Fibroblast of skin of right quadriceps (primary cell): Measurements from ENCODE around the gene LSM14B.
"Not testable (repeated sequence)": the region's sequence is repeated elsewhere in the genome, so short reads cannot be mapped to it uniquely, and the experiment has no call there.

Source experiments
- DNase-seq: peaks from one replicate; pipeline ENCODE4 v3.0.0-alpha.2; 2013

LSM14B gene

GRCh38 chr20:62147528-62147927, 25.3 kb downstream of the LSM14B start:
- DNase-seq = no peak

- DNase-seq = not testable (repeated sequence)
These were observed 26.1 kb downstream of the LSM14B start for GRCh38 chr20:62148383-62148782.

- DNase-seq = no peak
These were observed 26.6 kb downstream of the LSM14B start for GRCh38 chr20:62148908-62149314.

- DNase-seq = peak; percentile 31
These were observed 27.4 kb downstream of the LSM14B start for GRCh38 chr20:62149532-62150309.

- DNase-seq = no peak
These were observed 28.0 kb downstream of the LSM14B start for GRCh38 chr20:62150310-62150575.

- no peak for DNase-seq
These were observed 28.9 kb downstream of the LSM14B start for GRCh38 chr20:62151225-62151624.

- DNase-seq = no peak
These were observed 29.6 kb downstream of the LSM14B start for GRCh38 chr20:62151835-62152364.

GRCh38 chr20:62155428-62156253, 33.4 kb downstream of the LSM14B start:
- DNase-seq = no peak

GRCh38 chr20:62156254-62156556, 33.9 kb downstream of the LSM14B start:
- no peak for DNase-seq

- DNase-seq = peak; percentile 44
These were observed 34.5 kb downstream of the LSM14B start for GRCh38 chr20:62156592-62157386.

GRCh38 chr20:62157387-62158087, 35.3 kb downstream of the LSM14B start:
- DNase-seq = no peak

- no peak for DNase-seq
These were observed 35.8 kb downstream of the LSM14B start for GRCh38 chr20:62158088-62158400.

GRCh38 chr20:62158541-62158940, 36.3 kb downstream of the LSM14B start:
- DNase-seq = no peak

- no peak for DNase-seq
These were observed 36.8 kb downstream of the LSM14B start for GRCh38 chr20:62159052-62159451.

GRCh38 chr20:62159839-62160238, 37.6 kb downstream of the LSM14B start:
- peak; percentile 40 for DNase-seq

- no peak for DNase-seq
These were observed 38.0 kb downstream of the LSM14B start for GRCh38 chr20:62160253-62160652.

GRCh38 chr20:62160876-62161275, 38.6 kb downstream of the LSM14B start:
- no peak for DNase-seq

- DNase-seq = no peak
These were observed 39.1 kb downstream of the LSM14B start for GRCh38 chr20:62161347-62161746.

- no peak for DNase-seq
These were observed 40.6 kb downstream of the LSM14B start for GRCh38 chr20:62162765-62163484.

GRCh38 chr20:62163485-62163865, 41.2 kb downstream of the LSM14B start:
- no peak for DNase-seq

GRCh38 chr20:62163986-62164762, 41.9 kb downstream of the LSM14B start:
- no peak for DNase-seq
